Omental fat pad (tissue), 4 donors: ENCODE data around the gene MANSC4. TPM values are rescaled to one million over a fixed set of nuclear protein-coding genes. Genes with fewer than 3 reads are reported as not detected.

Experiments used
- ATAC-seq: fragments of 150-250 bp; one replicate; pipeline ENCODE4 v1.9.1; 2016; ENCODE audit warnings: mild to moderate bottlenecking, moderate library complexity; ENCODE audit not compliant: low FRiP score
- DNase-seq: peaks from one replicate; pipeline ENCODE4 v3.0.0-alpha.2; 2019; ENCODE audit warnings: low spot score
- CTCF ChIP-seq, 3 donors: fragments of 450-650 bp; IDR thresholded peaks; one replicate each; pipeline ENCODE4 v1.5.1; 2016 to 2017; ENCODE audit warnings: antibody characterized with exemption in 3 of 3, mild to moderate bottlenecking in 3 of 3, moderate library complexity in 2 of 3
- total RNA-seq, 4 donors: library from RNA; depleted of rRNA; stranded (reverse); fragments of >200 nt; gene quantifications; one replicate each; pipeline ENCODE4 v1.1.0, GENCODE V29; 2016

MANSC4 gene
- not detected for total RNA-seq

- TF ChIP-seq CTCF (IDR thresholded peaks at IDR 0.05), result no peak
- ATAC-seq, result peak; percentile 93
- peak; percentile 30 for DNase-seq
Measured at GRCh38 chr12:27779920-27780611, at the start of gene MANSC4, which contains the start of gene KLHL42. MANSC4 (minus strand) TSS chr12:27780236; CDS start chr12:27771276, 8,960 bp downstream. KLHL42 (plus strand) TSS chr12:27780233; CDS start chr12:27780331, 98 bp downstream.

- no peak for DNase-seq
- no peak for TF ChIP-seq CTCF (IDR thresholded peaks at IDR 0.05)
- no peak for ATAC-seq
Measured at GRCh38 chr12:27828196-27828595, 48.2 kb upstream of the MANSC4 start.

- no peak for TF ChIP-seq CTCF (IDR thresholded peaks at IDR 0.05)
- DNase-seq (no peak), ATAC-seq (no peak)
Measured at GRCh38 chr12:27826076-27826475, 46.0 kb upstream of the MANSC4 start.

GRCh38 chr12:27824126-27824842 is 44.2 kb upstream of the MANSC4 start:
- no peak for DNase-seq
- TF ChIP-seq CTCF (IDR thresholded peaks at IDR 0.05), result no peak
- ATAC-seq, result no peak

GRCh38 chr12:27823038-27823437 is 43.0 kb upstream of the MANSC4 start:
- no peak for TF ChIP-seq CTCF (IDR thresholded peaks at IDR 0.05)
- no peak for DNase-seq
- ATAC-seq, result no peak

GRCh38 chr12:27822076-27822712 is 42.2 kb upstream of the MANSC4 start:
- DNase-seq, result no peak
- no peak for ATAC-seq
- no peak for TF ChIP-seq CTCF (IDR thresholded peaks at IDR 0.05)
